ENCODE measurements around the gene CCDC63. TPM values are rescaled to one million over a fixed set of nuclear protein-coding genes. Genes with fewer than 3 reads are reported as not detected.

CCDC63 gene
- total RNA-seq, 2 donors from 2014 or later, result not detected

GRCh38 chr12:110903511-110903910 is 56.7 kb downstream of the CCDC63 start:
- H3K36me3 Mint-ChIP-seq, result no peaks in the 10 kb centered on the region
- no peak for DNase-seq (ENCODE audit: low spot score in 2 of 2)
- H3K9me3 Mint-ChIP-seq, result no peaks in the 10 kb centered on the region
- H3K27ac Mint-ChIP-seq, result no peak overlapping the region
- no peak for ATAC-seq

- no peaks in the 10 kb centered on the region for H3K36me3 Mint-ChIP-seq
- no peaks in the 10 kb centered on the region for H3K9me3 Mint-ChIP-seq
- H3K27ac Mint-ChIP-seq, result no peak overlapping the region
- ATAC-seq (peak; percentile 55 to 72), DNase-seq (ENCODE audit: low spot score in 2 of 2) (no peak)
Observed at GRCh38 chr12:110906083-110906482, 59.3 kb downstream of the CCDC63 start.

DNA sequence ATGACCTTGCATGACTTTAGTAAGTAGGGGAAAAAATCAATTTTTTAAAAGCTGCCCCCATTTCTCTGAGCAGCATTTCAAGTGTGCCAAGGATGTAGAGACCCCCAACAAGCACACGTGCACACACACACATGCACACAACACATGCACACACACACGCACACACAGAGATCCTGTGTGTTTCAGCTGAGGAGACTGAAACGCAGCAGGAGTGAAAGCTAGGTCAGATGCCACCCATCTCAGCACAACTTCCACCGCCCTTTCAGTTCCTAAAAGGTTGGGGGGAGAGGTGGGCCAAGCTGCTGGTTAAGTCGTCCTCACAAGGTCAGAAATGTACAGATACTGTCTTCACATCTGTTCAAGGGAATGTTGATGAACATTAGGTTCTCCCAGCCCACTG is 59.7 kb downstream of the CCDC63 start:
- Mint-ChIP-seq H3K36me3 (no peaks in the 10 kb centered on the region), H3K27ac (no peak overlapping the region), H3K9me3 (no peaks in the 10 kb centered on the region)
- ATAC-seq, result peak in 1 of 2 donors; percentile 30
- DNase-seq (ENCODE audit: low spot score in 2 of 2), result no peak

DNA sequence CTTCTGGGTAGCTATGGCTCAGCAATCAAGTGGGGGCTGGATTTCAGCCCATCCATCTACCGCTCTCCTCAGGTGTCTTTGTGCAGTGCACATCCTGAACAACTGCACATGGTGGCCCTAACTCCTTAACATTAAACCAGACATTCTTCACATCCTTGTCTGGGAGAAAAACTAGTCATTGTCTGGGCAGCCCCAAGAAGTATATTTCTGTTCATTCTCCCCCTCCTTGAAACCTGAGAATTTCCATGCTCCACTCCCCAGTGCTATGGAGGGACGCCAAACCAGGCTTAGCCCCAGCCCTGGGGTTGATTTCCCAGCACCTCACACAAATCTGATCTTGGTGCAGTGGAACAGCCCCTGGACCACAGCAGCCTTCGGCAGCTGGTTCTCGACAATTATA is 60.2 kb downstream of the CCDC63 start:
- no peaks in the 10 kb centered on the region for H3K9me3 Mint-ChIP-seq
- peak in 1 of 2 donors; percentile 9 for ATAC-seq
- DNase-seq (ENCODE audit: low spot score in 2 of 2), result no peak
- no peaks in the 10 kb centered on the region for H3K36me3 Mint-ChIP-seq
- H3K27ac Mint-ChIP-seq, result no peak overlapping the region

DNA sequence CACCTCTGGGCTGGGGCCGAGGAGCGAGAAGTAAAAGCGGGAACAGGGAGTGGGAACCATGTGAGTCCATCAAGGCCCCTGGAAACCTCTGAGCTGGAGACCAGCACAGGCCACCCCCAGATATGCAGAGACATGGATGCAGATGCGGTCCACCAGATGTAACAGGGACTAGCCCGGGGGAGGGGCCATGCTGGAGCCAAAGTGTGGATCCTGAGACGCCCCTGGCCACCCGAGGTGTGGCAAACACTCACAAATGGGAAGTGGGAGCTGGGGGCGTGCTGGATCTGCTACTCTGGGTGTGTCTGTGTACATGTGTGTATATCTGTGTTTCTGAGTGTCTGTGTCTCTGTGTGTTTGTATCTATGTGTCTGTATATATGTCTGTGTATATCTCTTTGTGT is 60.8 kb downstream of the CCDC63 start:
- ATAC-seq, result no peak
- Mint-ChIP-seq H3K36me3 (no peaks in the 10 kb centered on the region), H3K27ac (no peak overlapping the region), H3K9me3 (no peaks in the 10 kb centered on the region)
- DNase-seq (ENCODE audit: low spot score in 2 of 2), result no peak

DNA sequence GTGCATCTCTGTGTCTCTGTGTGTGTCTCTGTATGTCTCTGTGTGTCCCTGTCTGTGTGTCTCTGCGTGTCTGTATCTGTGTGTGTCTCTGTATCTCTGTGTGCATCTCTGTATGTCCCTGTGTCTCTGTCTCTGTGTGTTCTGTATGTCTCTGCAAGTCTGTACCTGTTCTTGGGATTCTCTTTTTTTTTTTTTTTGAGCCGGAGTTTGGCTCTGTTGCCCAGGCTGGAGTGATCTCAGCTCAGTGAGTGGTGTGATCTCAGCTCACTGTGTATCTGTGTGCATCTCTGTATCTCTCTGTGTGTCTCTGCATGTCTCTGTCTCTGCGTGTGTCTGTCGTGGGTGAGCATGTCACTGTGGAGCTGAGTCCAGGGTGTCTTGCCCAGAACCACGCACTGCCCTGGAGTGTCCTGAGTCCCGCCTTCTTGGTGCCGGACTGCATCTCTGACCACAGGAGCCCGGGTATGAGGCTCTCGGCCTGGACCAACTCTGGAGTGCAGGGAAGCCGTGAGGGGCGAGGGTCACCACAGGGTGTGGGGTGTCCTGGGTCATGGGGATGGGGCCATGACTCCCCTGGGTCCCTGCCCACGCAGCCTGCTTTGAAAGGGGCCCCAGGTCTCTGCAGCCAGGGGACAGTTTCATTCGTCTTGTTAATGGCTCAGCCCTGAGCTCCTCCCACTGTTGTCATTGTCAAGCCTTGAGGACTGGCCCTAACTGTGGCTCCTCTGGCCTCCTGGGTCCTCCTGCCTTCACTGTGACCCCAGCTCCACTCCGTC is 61.8 kb downstream of the CCDC63 start:
- Mint-ChIP-seq H3K36me3 (no peaks in the 10 kb centered on the region), H3K9me3 (no peaks in the 10 kb centered on the region), H3K27ac (peak overlapping the region in 1 of 2 donors; percentile 0)
- no peak for ATAC-seq
- no peak for DNase-seq (ENCODE audit: low spot score in 2 of 2)

DNA sequence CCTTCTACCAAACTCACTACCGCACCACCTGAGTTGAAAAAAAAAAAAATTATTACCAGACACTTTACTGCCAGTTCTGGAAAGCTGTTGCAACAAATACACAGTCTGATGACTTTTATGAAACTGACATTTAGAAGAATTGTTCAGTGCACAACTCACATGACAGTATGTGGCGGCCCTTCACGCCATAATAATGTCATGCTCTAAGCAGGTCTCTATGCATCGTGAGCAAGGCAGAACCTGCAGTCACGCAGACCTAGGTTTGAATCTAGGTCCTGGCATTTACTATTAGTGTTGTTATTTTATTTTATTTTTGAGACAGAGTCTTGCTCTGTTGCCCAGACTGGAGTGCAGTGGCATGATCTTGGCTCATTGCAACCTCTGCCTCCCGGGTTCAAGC is 65.5 kb downstream of the CCDC63 start:
- no peak for ATAC-seq
- no peak for DNase-seq (ENCODE audit: low spot score in 2 of 2)
- Mint-ChIP-seq H3K36me3 (no peaks in the 10 kb centered on the region), H3K9me3 (no peaks in the 10 kb centered on the region), H3K27ac (no peak overlapping the region)

GRCh38 chr12:110913119-110914056 is 66.6 kb downstream of the CCDC63 start:
- Mint-ChIP-seq H3K36me3 (no peaks in the 10 kb centered on the region), H3K27ac (no peak overlapping the region), H3K9me3 (no peaks in the 10 kb centered on the region)
- DNase-seq (ENCODE audit: low spot score in 2 of 2) (no peak), ATAC-seq (no peak)

DNA sequence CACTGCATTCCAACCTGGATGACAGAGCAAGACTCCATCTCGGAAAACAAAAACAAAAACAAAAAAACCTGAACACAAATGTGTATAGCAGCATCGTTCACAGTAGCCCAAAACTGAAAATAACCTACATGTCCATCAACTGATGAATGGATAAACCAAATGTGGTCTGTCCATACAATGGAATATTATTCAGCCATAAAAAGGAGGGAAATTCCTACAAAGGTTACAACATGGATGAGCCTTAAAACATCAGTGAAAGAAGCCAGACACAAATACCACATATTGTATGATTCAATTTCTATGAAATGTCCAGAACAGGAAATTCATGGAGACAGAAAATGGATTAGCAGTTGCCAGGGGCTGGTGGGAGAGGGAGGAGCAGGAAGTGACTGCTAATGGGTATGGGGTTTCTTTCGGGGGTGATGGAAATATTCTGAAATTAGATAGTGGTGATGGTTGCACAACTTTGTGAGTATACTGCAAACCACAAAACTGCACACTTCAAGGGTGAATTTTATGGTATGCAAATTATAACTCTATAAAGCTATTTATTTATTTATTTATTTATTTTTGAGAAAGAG is 69.6 kb downstream of the CCDC63 start:
- H3K36me3 Mint-ChIP-seq, result no peaks in the 10 kb centered on the region
- DNase-seq (ENCODE audit: low spot score in 2 of 2) (no peak), ATAC-seq (no peak)
- no peaks in the 10 kb centered on the region for H3K9me3 Mint-ChIP-seq
- no peak overlapping the region for H3K27ac Mint-ChIP-seq

DNA sequence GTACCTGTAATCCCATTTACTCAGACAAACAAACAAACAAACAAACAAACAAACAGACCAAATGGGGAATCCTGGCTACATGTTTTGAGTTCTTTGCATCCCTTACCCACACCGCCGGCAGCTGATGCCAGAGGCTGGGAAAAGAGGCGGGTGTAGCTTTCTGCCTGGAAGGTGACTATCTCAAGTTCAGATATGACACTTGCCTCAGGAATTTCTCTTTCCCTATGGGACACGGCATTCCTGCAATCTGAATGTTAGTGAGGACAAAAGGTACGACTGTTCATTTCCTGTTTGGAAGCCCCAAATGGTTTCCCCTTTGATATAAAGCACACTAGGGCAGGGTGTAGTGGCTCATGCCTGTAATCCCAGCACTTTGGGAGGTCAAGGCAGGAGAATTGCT is 70.7 kb downstream of the CCDC63 start:
- H3K27ac Mint-ChIP-seq, result no peak overlapping the region
- no peaks in the 10 kb centered on the region for H3K36me3 Mint-ChIP-seq
- ATAC-seq (no peak), DNase-seq (ENCODE audit: low spot score in 2 of 2) (no peak)
- no peaks in the 10 kb centered on the region for H3K9me3 Mint-ChIP-seq

DNA sequence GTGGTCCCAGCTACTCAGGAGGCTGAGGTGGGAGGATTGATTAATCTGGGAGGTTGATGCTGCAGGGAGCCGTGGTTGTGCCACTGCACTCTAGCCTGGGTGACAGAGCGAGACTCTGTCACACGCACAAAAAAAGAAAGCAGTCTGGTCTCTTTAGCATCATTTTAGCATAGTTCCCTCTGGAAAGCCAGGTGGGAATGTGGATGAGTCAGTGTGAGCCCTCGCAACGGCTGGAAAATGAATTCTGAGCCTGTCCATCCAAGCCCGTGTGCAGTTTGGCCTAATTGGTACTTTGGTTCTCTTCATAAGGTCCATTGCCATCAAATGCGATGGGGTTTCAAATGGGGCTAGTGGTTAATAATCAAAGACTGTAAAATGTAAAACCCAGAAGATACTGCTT is 71.2 kb downstream of the CCDC63 start:
- no peaks in the 10 kb centered on the region for H3K9me3 Mint-ChIP-seq
- no peak for ATAC-seq

GRCh38 chr12:110919720-110920119 is 72.9 kb downstream of the CCDC63 start:
- ATAC-seq (no peak), DNase-seq (ENCODE audit: low spot score in 2 of 2) (no peak)
- H3K36me3 Mint-ChIP-seq, result no peaks in the 10 kb centered on the region
- no peaks in the 10 kb centered on the region for H3K9me3 Mint-ChIP-seq
- H3K27ac Mint-ChIP-seq, result no peak overlapping the region

More for the DNA sequence above, 71.2 kb downstream of the CCDC63 start:
- Mint-ChIP-seq H3K27ac (no peak overlapping the region), H3K36me3 (no peaks in the 10 kb centered on the region)
- no peak for DNase-seq (ENCODE audit: low spot score in 2 of 2)

DNA sequence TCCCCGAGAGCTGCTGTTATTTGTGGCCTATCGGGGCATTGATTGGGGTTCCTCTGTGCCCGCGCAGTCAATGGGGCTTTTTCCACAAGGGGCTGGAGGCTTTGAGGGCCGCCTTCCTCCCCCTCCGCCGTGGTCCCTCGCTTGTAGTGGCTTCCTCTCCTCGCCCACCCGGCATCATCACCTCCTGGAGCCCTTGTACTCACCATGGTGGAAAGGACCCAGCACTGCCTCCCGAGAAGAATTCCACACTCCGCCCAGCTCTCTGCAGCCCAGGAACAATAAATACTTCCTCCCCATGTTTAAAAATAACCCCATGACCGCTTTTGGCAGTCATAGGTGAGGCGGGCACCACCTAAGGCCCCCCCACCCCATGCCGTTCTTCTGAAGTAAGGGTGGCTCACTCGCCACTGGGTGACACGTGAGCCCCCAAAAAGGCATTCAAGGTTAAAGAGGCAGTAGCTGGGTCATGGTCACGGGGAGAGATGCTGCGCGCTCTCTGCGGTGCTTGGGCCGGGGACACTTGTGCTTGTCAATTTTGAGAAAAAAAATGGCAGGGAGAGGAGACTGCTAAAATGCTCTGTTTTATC is 73.6 kb downstream of the CCDC63 start, which contains the start of gene MYL2:
TSS of gene MYL2 (minus strand) at position 256 of the 587 bp plus-strand sequence. CDS start at position 206, 50 bp downstream.
- DNase-seq (ENCODE audit: low spot score in 2 of 2) (no peak), ATAC-seq (no peak)
- Mint-ChIP-seq H3K27ac (peak within 1 kb of the TSS in 1 of 2 donors; percentile 95), H3K36me3 (no peaks in the 10 kb centered on the region), H3K9me3 (no peaks in the 10 kb centered on the region)

GRCh38 chr12:110921262-110921661 is 74.5 kb downstream of the CCDC63 start:
- no peak overlapping the region for H3K27ac Mint-ChIP-seq
- ATAC-seq, result no peak
- no peak for DNase-seq (ENCODE audit: low spot score in 2 of 2)

DNA sequence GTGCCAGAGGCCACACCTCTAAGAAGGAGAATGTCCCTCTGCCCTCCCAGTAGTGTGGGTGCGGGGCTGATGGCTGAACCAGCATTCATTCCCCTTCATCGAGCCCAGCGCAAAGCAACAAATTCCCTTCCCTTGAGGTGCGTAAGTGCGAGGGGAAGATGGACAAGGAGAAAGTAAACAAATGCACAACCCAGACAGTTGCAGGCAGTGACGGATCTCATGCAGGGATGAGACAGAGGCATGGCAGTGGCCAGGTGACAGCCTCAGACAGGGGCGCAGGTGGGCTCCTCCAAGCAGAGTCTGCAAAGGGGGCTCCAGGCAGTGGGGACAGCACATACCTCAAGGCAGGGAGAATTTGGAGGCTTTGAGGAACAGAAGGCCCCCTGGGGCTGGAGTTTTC is 75.9 kb downstream of the CCDC63 start:
- H3K9me3 Mint-ChIP-seq, result no peaks in the 10 kb centered on the region
- DNase-seq (ENCODE audit: low spot score in 2 of 2), result no peak
- H3K27ac Mint-ChIP-seq, result no peak overlapping the region
- H3K36me3 Mint-ChIP-seq, result no peaks in the 10 kb centered on the region
- no peak for ATAC-seq

More at GRCh38 chr12:110921262-110921661, 74.5 kb downstream of the CCDC63 start:
- Mint-ChIP-seq H3K36me3 (no peaks in the 10 kb centered on the region), H3K9me3 (no peaks in the 10 kb centered on the region)

GRCh38 chr12:110923192-110923591 is 76.4 kb downstream of the CCDC63 start:
- Mint-ChIP-seq H3K36me3 (no peaks in the 10 kb centered on the region), H3K27ac (no peak overlapping the region), H3K9me3 (no peaks in the 10 kb centered on the region)
- DNase-seq (ENCODE audit: low spot score in 2 of 2) (no peak), ATAC-seq (no peak)

Measured in activated naive CD4-positive, alpha-beta T cell treated with anti-CD3 and anti-CD28 coated beads, Interleukin-2, amount 50 U/mL, for 72 hours (primary cell).